GM12892 (cell line): ENCODE measurements around the gene MICAL1.

Experiments
- DNase-seq: peaks from one replicate; pipeline ENCODE4 v3.0.0; 2011; ENCODE audit not compliant: insufficient read length
- FAIRE-seq: peaks from 2 replicates; lab custom pipeline; 2011; peaks lifted over from hg19 to GRCh38; lab: Jason Lieb, UNC
- POLR2A ChIP-seq: IDR thresholded peaks from 2 replicates; pipeline ENCODE4 v1.6.1; 2011; ENCODE audit warnings: low read depth, low read length, control low read depth
- POLR2AphosphoS5 ChIP-seq: IDR thresholded peaks from 2 replicates; pipeline ENCODE4 v1.6.1; 2011; ENCODE audit warnings: low read depth, low read length, control low read depth
- TAF1 ChIP-seq: IDR thresholded peaks from 2 replicates; pipeline ENCODE4 v1.6.1; 2011; ENCODE audit warnings: low read depth, mild to moderate bottlenecking, control low read depth, low read length, borderline replicate concordance

The MICAL1 gene

GRCh38 chr6:109458774-109459531, 3.4 kb upstream of the MICAL1 start:
- DNase-seq: no peak
- no peak for TF ChIP-seq POLR2AphosphoS5
- TF ChIP-seq POLR2A: 0 out of 2 replicates have a peak, but pooled peaks have one; percentile 16
- TF ChIP-seq TAF1: no peak
- FAIRE-seq: peak; percentile 81

DNA sequence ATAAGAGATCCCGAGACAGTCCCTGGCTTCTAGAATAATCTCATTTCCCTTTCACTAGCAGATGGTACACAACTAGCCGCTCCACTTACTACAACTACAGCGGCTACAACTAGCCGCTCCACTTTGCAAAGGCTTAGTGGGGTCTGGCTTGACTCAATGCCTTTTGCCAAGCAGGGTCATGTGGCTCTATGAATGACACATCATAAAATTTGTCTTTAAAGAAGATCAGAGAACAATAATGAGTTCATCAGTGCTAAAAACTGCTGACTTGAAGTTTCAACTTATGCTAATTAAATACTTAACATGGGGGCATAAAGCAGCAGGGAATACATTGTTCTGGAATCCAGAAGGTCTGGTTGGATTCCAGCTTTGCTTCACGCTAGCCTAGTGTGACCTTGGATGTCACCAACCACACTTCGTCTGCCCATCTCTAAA, 2.0 kb upstream of the MICAL1 start:
- TF ChIP-seq POLR2AphosphoS5: no peak
- TF ChIP-seq TAF1: no peak
- DNase-seq (no peak), FAIRE-seq (peak; percentile 64)

DNA sequence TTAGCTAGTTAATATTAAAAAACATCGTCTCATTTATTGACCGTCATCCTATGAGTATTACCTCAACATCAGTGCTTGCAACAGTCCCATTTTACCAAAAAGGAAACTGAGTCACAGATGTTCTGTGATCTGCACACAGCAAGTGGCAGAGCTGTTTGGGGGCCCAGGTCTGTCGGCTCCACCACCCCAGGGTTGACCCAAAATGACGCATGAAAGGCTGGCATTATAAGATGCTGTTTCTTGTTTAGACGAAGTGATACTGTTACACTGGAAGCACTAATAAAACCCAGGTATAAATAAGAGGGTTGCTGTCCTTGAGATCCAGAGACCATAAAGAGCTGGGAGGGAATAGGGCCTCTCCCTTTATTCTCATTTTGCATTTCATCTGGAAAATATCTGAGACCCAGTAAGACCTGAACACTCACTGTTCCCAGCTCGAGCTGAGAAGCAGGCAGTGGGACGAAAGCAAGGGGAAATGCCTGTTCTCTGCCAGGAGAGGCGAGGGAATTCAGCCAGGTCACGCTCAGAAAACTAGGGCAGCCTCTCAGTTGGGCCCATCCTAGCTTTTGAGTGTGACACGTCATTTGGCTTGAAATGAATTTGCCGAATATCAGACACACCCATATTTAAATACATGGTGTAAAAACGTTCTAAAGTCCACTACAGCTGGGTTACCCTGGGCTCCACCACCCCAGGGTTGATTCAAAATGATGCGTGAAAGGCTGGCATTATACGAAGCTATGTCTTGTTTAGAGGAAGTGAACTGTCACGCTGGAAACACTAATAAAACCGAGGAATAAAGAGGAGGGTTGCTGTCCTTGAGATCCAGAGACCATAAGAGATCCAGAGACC, 1.4 kb upstream of the MICAL1 start:
- FAIRE-seq: peak; percentile 62

DNA sequence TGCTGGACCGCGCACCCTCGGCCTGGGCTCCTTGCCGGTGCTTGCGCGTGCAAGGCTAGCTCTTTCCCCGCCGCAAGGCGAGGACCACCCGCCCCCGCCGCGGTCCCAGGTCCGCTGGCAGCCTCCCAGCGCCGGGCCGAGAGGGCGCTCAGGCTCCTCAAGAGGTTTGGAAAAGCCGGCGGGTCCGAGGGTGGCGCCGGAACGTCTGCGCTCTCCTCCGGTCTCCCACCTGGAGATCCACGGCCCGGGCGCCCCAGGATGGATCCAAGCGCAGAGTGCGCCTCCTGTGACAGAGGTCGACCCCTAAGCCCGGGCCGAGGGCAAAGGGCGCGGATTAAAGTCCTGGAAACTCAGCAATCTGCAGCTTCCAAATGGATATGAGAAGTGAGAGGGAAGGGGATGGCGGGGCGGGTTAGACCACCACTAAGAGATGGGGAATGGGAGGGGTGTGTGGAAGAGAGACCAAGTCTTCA, 575 bp upstream of the MICAL1 start:
- no peak for TF ChIP-seq POLR2AphosphoS5
- no peak for TF ChIP-seq POLR2A
- TF ChIP-seq TAF1: no peak
- DNase-seq: no peak
- no peak for FAIRE-seq

More for the DNA sequence above, 1.4 kb upstream of the MICAL1 start:
- DNase-seq: no peak
- TF ChIP-seq POLR2AphosphoS5 (no peak), POLR2A (no peak)

DNA sequence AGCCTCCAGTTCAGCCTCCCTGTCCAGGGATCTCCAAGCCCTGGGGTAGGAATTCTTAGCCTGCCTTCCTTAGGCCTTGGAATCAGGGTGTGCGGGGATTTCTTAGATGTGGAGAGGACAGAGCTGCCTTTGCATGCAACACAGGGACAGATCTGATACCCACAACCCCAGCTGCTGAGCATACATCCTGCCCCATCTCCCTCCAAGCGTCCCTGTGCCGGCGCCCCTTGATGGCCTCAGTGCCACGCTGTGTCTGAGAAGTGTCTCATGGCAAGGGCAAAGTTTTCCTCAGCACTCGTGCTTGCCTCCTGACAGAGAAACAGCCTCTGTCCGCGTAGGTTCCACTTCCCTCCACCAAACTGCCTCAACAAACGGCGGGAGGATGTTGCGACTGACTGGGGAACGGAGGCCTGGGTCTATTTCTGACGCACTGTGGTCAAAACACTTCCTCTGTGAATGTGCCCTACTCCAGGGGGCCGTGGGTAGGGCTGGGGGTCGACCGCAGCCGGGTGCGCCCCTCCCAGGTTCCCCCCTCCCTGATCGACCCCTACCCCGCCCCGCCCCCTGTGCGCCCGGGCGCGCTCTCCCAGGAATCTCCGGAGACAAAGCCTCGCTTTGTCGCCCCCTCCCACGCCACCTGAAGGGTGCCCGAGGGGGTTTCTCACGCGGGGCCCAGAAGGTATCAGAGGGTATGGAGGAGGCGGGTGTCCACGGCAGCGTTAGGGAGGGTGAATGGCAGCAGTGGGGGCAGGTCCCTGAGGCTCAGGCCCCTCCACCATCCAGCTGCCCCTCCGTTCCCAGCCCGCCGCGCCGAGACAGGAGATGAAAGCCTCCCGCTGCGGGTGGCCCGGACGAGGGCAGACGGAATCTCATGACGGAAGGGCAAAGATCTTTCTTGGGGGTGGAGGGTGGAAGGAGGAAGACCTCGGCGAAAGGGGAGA, 806 bp downstream of the MICAL1 start:
- 0 out of 2 replicates have a peak, but pooled peaks have one; percentile 44 for TF ChIP-seq TAF1
- peak; percentile 87 for TF ChIP-seq POLR2AphosphoS5
- TF ChIP-seq POLR2A: peak; percentile 90
- DNase-seq (peak; percentile 56), FAIRE-seq (peak; percentile 91)

GRCh38 chr6:109453594-109454495, 1.7 kb downstream of the MICAL1 start:
- DNase-seq (no peak), FAIRE-seq (no peak)
- TF ChIP-seq TAF1 (no peak), POLR2A (peak; percentile 12; the same call in 1 of the 2 replicates), POLR2AphosphoS5 (no peak)

DNA sequence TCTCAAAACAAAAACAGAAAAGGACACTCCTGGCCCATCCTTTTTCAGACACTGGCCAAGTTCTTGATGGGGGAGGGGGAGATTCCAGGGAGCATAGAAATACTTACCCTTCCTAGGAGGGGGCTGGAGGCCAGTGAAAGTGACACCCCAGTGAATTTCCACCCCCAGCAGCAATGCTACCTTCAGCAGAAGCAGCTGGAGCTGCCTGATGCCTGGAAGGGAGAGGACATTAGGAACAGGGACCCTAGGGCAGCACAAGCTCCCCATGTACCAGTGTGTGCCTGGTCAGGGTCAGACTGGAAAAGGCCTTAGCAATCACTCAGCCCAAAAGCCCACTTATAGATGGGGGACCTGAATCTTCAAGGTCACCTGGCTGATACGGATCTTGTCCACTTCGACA, 2.4 kb downstream of the MICAL1 start:
- no peak for DNase-seq
- TF ChIP-seq TAF1: no peak
- no peak for FAIRE-seq

DNA sequence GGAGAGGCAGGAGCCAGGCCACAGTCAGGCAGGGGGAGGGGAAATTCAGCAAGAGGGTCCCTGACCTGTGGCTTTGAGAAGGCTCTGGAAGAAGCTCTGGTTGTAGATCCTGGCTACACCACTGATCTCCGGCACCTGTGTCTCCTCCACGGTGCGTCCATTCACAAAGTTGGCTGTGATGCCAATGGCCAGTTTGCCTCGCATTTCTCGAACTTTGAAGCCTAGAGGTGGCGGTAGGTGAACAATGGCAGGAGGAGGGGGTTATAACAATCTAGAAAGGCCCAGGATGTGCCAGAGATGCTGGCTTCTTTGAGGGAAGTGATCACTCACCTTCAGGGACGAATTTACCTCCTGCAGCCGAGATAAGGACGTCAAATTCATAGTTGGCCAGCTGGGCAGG, 3.4 kb downstream of the MICAL1 start:
- FAIRE-seq (no peak), DNase-seq (no peak)
- TF ChIP-seq POLR2A (no peak), POLR2AphosphoS5 (no peak), TAF1 (no peak)

DNA sequence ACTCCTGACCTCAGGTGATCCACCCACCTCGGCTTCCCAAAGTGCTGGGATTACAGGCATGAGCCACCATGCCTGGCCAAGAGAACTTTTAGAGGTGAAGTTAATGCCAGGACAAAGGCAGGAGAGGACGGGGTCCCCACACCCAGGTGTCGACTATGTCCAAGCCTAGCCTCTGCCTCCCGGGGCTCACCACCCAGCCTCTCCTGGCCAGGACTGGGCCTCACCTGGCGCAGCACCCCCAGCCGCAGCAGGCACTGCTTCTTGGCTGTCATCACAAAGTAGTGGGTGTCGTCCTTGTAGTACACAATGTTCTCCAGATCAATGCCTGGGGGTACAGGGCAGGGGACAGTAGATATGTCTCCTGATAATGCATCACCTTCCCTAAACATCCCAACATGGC, 4.2 kb downstream of the MICAL1 start:
- DNase-seq (no peak), FAIRE-seq (no peak)
- TF ChIP-seq POLR2AphosphoS5: no peak
- no peak for TF ChIP-seq TAF1
- TF ChIP-seq POLR2A: no peak

GRCh38 chr6:109450801-109451200, 4.8 kb downstream of the MICAL1 start:
- DNase-seq (no peak), FAIRE-seq (no peak)
- TF ChIP-seq TAF1 (no peak), POLR2A (no peak), POLR2AphosphoS5 (no peak)
